IMR-90 (cell line): ENCODE measurements around the gene MMP24. TPM values are rescaled to one million over a fixed set of nuclear protein-coding genes. Genes with fewer than 3 reads are reported as not detected.
"Not testable (repeated sequence)": the region's sequence is repeated elsewhere in the genome, so short reads cannot be mapped to it uniquely, and the experiment has no call there.

Experiments used
- ATAC-seq: fragments of 200-7000 bp; cut with Tn5 transposase; 2 replicates; pipeline ENCODE4 v1.9.1; 2020; ENCODE audit warnings: low read depth, mild to moderate bottlenecking, moderate library complexity
- BruUV-seq: library from RNA; stranded (reverse); fragments of 400-500 nt; replicated peaks from 2 replicates; lab custom pipeline; 2021; lab: Mats Ljungman, UMichigan
- CTCF ChIA-PET: fragments of 300-600 bp; formaldehyde crosslinking; extraction: SDS; loops from one replicate; lab custom pipeline; 2021; ENCODE audit warnings: antibody characterized with exemption; lab: Yijun Ruan, JAX
- POLR2A ChIA-PET: fragments of 300-600 bp; sonication (Branson Sonifier 250); formaldehyde crosslinking; loops from one replicate; lab custom pipeline; 2022; ENCODE audit warnings: antibody characterized with exemption; ENCODE audit not compliant: unreplicated experiment; lab: Charles Lee
- DNase-seq: peaks from one replicate; pipeline ENCODE4 v3.0.0; 2013
- H2AFZ ChIP-seq: replicated peaks from 2 replicates; pipeline ENCODE3; 2013; ENCODE audit warnings: low read length, mild to moderate bottlenecking; ENCODE audit not compliant: poor library complexity
- H2AK5ac ChIP-seq: 2 replicates; pipeline ENCODE4 v1.6.1; 2013; ENCODE audit warnings: low read depth, low read length, inconsistent platforms
- H2AK9ac ChIP-seq: replicated peaks from 2 replicates; pipeline ENCODE3; 2013; ENCODE audit warnings: mild to moderate bottlenecking, low read depth, low read length, moderate library complexity; ENCODE audit not compliant: poor library complexity
- H2BK120ac ChIP-seq: 2 replicates; pipeline ENCODE4 v1.6.1; 2013; ENCODE audit warnings: low read depth, low read length, inconsistent platforms
- H2BK15ac ChIP-seq: 3 replicates; pipeline ENCODE4 v1.6.1; 2013; ENCODE audit warnings: low read depth, low read length, inconsistent platforms
- H2BK20ac ChIP-seq: 2 replicates; pipeline ENCODE4 v1.6.1; 2013; ENCODE audit warnings: low read depth, mild to moderate bottlenecking, inconsistent platforms, low read length, moderate library complexity
- H2BK5ac ChIP-seq: 2 replicates; pipeline ENCODE4 v1.6.1; 2013; ENCODE audit warnings: mild to moderate bottlenecking, low read depth, low read length, inconsistent platforms; ENCODE audit not compliant: poor library complexity, severe bottlenecking
- H3K14ac ChIP-seq: replicated peaks from 2 replicates; pipeline ENCODE4 v1.6.1; 2013; ENCODE audit warnings: low read depth, low read length, inconsistent platforms
- H3K18ac ChIP-seq: 2 replicates; pipeline ENCODE4 v1.6.1; 2013; ENCODE audit warnings: low read depth, low read length, control low read depth
- H3K23ac ChIP-seq: 2 replicates; pipeline ENCODE4 v1.6.1; 2013; ENCODE audit warnings: low read depth, low read length, inconsistent platforms
- H3K27ac ChIP-seq: 2 replicates; pipeline ENCODE4 v1.5.1; 2013; ENCODE audit warnings: mild to moderate bottlenecking, control low read depth, low read length; ENCODE audit not compliant: insufficient read depth
- H3K27me3 ChIP-seq: 2 replicates; pipeline ENCODE4 v1.6.1; 2013; ENCODE audit warnings: low read length; ENCODE audit not compliant: control insufficient read depth, insufficient read depth
- H3K36me3 ChIP-seq: 2 replicates; pipeline ENCODE4 v1.6.1; 2013; ENCODE audit warnings: low read length, mixed read lengths; ENCODE audit not compliant: control insufficient read depth, insufficient read depth
- H3K4ac ChIP-seq: 2 replicates; pipeline ENCODE4 v1.6.1; 2013; ENCODE audit warnings: low read depth, low read length, inconsistent platforms
- H3K4me1 ChIP-seq: 2 replicates; pipeline ENCODE4 v1.6.1; 2013; ENCODE audit warnings: low read length, mixed read lengths; ENCODE audit not compliant: control insufficient read depth, insufficient read depth
- H3K4me2 ChIP-seq: 2 replicates; pipeline ENCODE4 v1.6.1; 2013; ENCODE audit warnings: low read depth, mild to moderate bottlenecking, control low read depth, low read length, moderate library complexity
- H3K4me3 ChIP-seq: 2 replicates; pipeline ENCODE4 v1.5.1; 2013; ENCODE audit warnings: low read depth, mild to moderate bottlenecking, control low read depth, low read length, moderate library complexity; ENCODE audit not compliant: insufficient read depth
- H3K56ac ChIP-seq: 2 replicates; pipeline ENCODE4 v1.6.1; 2013; ENCODE audit warnings: low read length, inconsistent platforms; ENCODE audit not compliant: insufficient read depth; ENCODE audit errors: extremely low read depth
- H3K79me1 ChIP-seq, 2 experiments: 2 replicates each; pipeline ENCODE4 v1.6.1; 2013; ENCODE audit warnings: low read length in 2 of 2, inconsistent platforms in 1 of 2, low read depth in 1 of 2
- H3K9ac ChIP-seq: 2 replicates; pipeline ENCODE4 v1.6.1; 2013; ENCODE audit warnings: low read depth, low read length, control low read depth
- H3K9me1 ChIP-seq: 2 replicates; pipeline ENCODE4 v1.6.1; 2013; ENCODE audit warnings: low read length, inconsistent platforms; ENCODE audit not compliant: insufficient read depth
- H3K9me3 ChIP-seq: 2 replicates; pipeline ENCODE4 v1.6.1; 2013; ENCODE audit warnings: low read length; ENCODE audit not compliant: control insufficient read depth, insufficient read depth
- H4K20me1 ChIP-seq: 2 replicates; pipeline ENCODE4 v1.6.1; 2013; ENCODE audit warnings: low read length, inconsistent platforms; ENCODE audit not compliant: insufficient read depth
- H4K5ac ChIP-seq: 2 replicates; pipeline ENCODE4 v1.6.1; 2013; ENCODE audit warnings: mild to moderate bottlenecking, low read depth, low read length, control low read depth
- H4K8ac ChIP-seq, 2 experiments: 2 replicates each; pipeline ENCODE4 v1.6.1; 2013; ENCODE audit warnings: low read depth in 2 of 2, low read length in 2 of 2, control low read depth in 1 of 2, inconsistent platforms in 1 of 2
- H4K91ac ChIP-seq: 2 replicates; pipeline ENCODE4 v1.6.1; 2013; ENCODE audit warnings: low read depth, low read length, inconsistent platforms; ENCODE audit not compliant: insufficient read depth
- WGBS, 2 experiments: methylation state at CpG; one replicate each; pipeline versions ENCODE4 v1.1.5 to v1.1.7; 2013; ENCODE audit warnings: missing lambda C conversion rate in 2 of 2; ENCODE audit not compliant: insufficient read length in 1 of 2; ENCODE audit errors: extremely low coverage in 2 of 2; 5-methylcytosine and 5-hydroxymethylcytosine counted together
- dilution Hi-C: fragments of 300-500 bp; cut with HindIII; formaldehyde crosslinking; loops from one replicate; pipeline ENCODE4 v1.14.3; 2018; ENCODE audit warnings: low sequenced_read_pairs; ENCODE audit not compliant: unreplicated experiment
- in situ Hi-C: fragments of 300-500 bp; cut with MboI; formaldehyde crosslinking; loops from 3 replicates; pipeline ENCODE4 v1.14.3; 2019; ENCODE audit warnings: low sequenced_read_pairs, inconsistent platforms, mixed read lengths
- intact Hi-C: fragments of 100-400 bp; cut with micrococcal nuclease; formaldehyde crosslinking; loops from 2 replicates; pipeline ENCODE4 v1.10.0; 2022
- polyA plus RNA-seq, 3 experiments: library from polyadenylated mRNA; depleted of rRNA; stranded (reverse); fragments of >200 nt; gene quantifications; 2 replicates each; pipeline ENCODE4 v1.2.3, GENCODE V29; 2012; ENCODE audit warnings: low replicate concordance in 1 of 3
- total RNA-seq: library from RNA; depleted of rRNA; stranded (reverse); fragments of >200 nt; gene quantifications from 2 replicates; pipeline ENCODE4 v1.2.3, GENCODE V29; 2012

Gene MMP24
- total and polyA plus RNA-seq, 2 of the 4 experiments (the other 2 are of a cell fraction) = 0.36 to 0.79 TPM

GRCh38 chr20:35201467-35201866 lies 25.0 kb upstream of the MMP24 start:
- DNase-seq, H3K4me3 ChIP-seq, POLR2A ChIA-PET, H3K36me3 ChIP-seq, H4K20me1 ChIP-seq, H4K91ac ChIP-seq, ATAC-seq, H3K18ac ChIP-seq, H3K27ac ChIP-seq, H3K27me3 ChIP-seq, H4K5ac ChIP-seq, H4K8ac ChIP-seq, dilution Hi-C loops, H3K79me1 ChIP-seq, H3K23ac ChIP-seq, H3K56ac ChIP-seq, H3K4me2 ChIP-seq, H2BK20ac ChIP-seq, H3K4me1 ChIP-seq, BruUV-seq, H2AK9ac ChIP-seq, H3K9ac ChIP-seq, H2BK15ac ChIP-seq, H3K4ac ChIP-seq, CTCF ChIA-PET, H3K14ac ChIP-seq, H3K9me1 ChIP-seq, H2AK5ac ChIP-seq, H2BK120ac ChIP-seq, H2AFZ ChIP-seq, H2BK5ac ChIP-seq: not testable (repeated sequence)
- in situ Hi-C loops = loop anchor here (10.0 kb wide), 1 partner anchor 57 kb away; the partner anchor contains the start of gene EDEM2
- intact Hi-C loops = loop anchor here (10.0 kb wide), 1 partner anchor 327 kb away; the partner anchor contains the start of genes ACSS2 and GGT7
- WGBS, 2 experiments = no CpG with 5 or more reads among the region's 5 CpGs
- H3K9me3 ChIP-seq = peaks cover 14% of the 10 kb centered on the region
